HAP-1 (cell line): Measurements from ENCODE around the gene RNF175.

ENCODE experiments used
- DNase-seq, 2 experiments: peaks; one replicate each; pipeline ENCODE4 v3.0.0-alpha.2; 2016 to 2020; ENCODE audit warnings: low spot score in 2 of 2
- H3K27me3 ChIP-seq: fragments of 250-450 bp; sonication (Bioruptor Pico); 2 replicates; pipeline ENCODE4 v1.5.1; 2020; ENCODE audit warnings: low read depth, mild to moderate bottlenecking, moderate library complexity
- H3K36me3 ChIP-seq: fragments of 250-450 bp; sonication (Bioruptor Pico); replicated peaks from 2 replicates; pipeline ENCODE4 v1.5.1; 2020; ENCODE audit warnings: mild to moderate bottlenecking
- H3K4me1 ChIP-seq: fragments of 250-450 bp; sonication (Bioruptor Pico); 2 replicates; pipeline ENCODE4 v1.5.1; 2020; ENCODE audit warnings: mild to moderate bottlenecking
- H3K4me3 ChIP-seq: fragments of 250-450 bp; sonication (Bioruptor Pico); 2 replicates; pipeline ENCODE4 v1.5.1; 2020; ENCODE audit warnings: mild to moderate bottlenecking, moderate library complexity
- H3K9me3 ChIP-seq: fragments of 250-450 bp; sonication (Bioruptor Pico); 2 replicates; pipeline ENCODE4 v1.5.1; 2020; ENCODE audit warnings: mild to moderate bottlenecking, moderate library complexity
- in situ Hi-C: fragments of 300-500 bp; cut with MboI; formaldehyde crosslinking; loops from 3 replicates; pipeline ENCODE4 v1.14.3; 2020; ENCODE audit warnings: low sequenced_read_pairs, inconsistent platforms, mixed read lengths

RNF175 gene

DNA sequence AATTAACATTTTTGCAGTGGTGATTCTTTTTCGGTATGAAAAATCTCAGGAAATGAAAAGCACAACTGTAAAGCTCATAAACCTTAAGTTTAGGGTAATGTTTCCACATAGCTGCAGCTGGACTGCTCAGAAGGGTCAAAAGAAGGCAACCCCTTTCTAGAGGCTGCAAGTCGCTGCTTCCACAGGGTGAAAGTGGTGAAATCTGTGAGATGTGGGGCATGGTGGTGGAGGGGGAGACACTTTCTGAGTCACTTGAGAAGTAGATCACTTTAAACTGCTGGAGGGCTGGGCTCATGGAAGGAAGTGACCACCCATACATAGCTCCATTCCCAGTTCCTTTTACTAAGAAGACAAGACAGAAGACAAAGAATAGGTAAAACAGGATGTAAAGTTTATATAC, 20.4 kb upstream of the RNF175 start:
- DNase-seq, result no peak
- no peaks in the 10 kb centered on the region for H3K9me3 ChIP-seq
- H3K36me3 ChIP-seq, result no peaks in the 10 kb centered on the region
- no peak overlapping the region for H3K4me3 ChIP-seq
- H3K4me1 ChIP-seq, result peaks cover 13% of the 10 kb centered on the region
- H3K27me3 ChIP-seq, result no peaks in the 10 kb centered on the region
- in situ Hi-C loops, result loop anchor here (25.0 kb wide), 1 partner anchor 532 kb away; no protein-coding TSS in a partner anchor

DNA sequence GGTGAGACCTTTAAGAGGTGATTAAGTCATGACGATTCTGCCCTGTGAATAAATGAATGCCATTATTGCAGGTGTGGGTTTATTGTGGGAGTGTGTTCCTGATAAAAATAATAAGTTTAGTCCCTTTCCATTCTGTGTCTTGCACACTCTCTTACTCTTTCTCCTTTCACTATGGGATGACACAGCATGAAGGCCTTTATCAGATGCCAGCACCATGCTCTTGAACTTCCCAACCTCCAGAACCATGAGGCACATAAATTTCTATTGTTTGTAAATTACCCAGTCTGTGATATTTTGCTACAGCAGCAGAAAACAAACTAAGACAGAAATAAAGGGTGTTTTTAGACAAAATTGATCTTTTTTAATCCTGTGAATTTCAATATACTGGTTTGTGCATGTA, 18.6 kb upstream of the RNF175 start:
- in situ Hi-C loops, result loop anchor here (25.0 kb wide), 1 partner anchor 534 kb away; no protein-coding TSS in a partner anchor
- H3K36me3 ChIP-seq, result no peaks in the 10 kb centered on the region
- H3K4me3 ChIP-seq, result no peak overlapping the region
- no peaks in the 10 kb centered on the region for H3K27me3 ChIP-seq
- DNase-seq, result no peak
- H3K4me1 ChIP-seq, result peaks cover 13% of the 10 kb centered on the region
- H3K9me3 ChIP-seq, result no peaks in the 10 kb centered on the region

DNA sequence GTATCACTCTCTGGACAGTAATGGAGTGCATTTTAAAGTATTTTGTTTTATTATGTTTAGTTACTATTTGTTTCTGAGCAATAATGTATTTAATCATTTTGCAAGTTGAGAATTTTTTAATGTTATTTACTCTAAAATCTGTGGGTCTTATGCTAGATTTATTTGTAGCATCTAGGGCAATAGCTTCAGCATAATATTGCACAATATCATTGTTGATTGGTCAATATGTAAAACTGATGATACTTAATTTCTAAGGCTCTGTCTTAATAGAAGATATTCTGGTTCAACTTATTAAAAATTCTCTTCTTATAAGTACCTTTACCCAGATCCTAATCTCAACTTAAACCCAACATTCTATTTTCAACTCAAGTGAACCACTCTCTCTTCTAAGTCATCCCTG, 17.6 kb upstream of the RNF175 start:
- Histone ChIP-seq H3K4me3 (no peak overlapping the region), H3K36me3 (no peaks in the 10 kb centered on the region), H3K4me1 (peaks cover 10% of the 10 kb centered on the region), H3K27me3 (no peaks in the 10 kb centered on the region), H3K9me3 (no peaks in the 10 kb centered on the region)
- DNase-seq, result no peak
- in situ Hi-C loops, result loop anchor here (25.0 kb wide), 1 partner anchor 535 kb away; no protein-coding TSS in a partner anchor

DNA sequence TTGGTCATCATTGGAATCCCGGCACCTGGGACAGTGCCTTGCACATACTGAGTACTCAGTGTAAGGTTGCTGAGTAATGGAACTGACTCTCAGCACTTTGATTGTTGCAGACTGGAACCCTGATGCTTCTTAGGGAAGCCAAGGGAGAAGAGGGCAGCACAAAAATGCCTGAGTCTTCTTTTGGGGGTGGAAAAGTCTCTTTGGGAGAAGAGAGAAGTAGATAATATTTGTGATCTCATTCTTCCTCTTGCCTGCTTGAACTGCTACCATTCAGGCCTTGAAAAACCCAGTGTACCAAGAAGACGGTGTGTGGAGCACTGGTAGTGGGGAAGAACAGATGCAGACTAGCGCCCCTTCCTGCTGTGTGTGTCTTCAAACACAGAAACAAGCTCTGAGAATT, 16.8 kb upstream of the RNF175 start:
- Histone ChIP-seq H3K27me3 (no peaks in the 10 kb centered on the region), H3K9me3 (no peaks in the 10 kb centered on the region), H3K36me3 (no peaks in the 10 kb centered on the region), H3K4me1 (peaks cover 3% of the 10 kb centered on the region), H3K4me3 (no peak overlapping the region)
- no peak for DNase-seq
- in situ Hi-C loops, result loop anchor here (25.0 kb wide), 1 partner anchor 536 kb away; no protein-coding TSS in a partner anchor

GRCh38 chr4:153773236-153773690, 13.4 kb upstream of the RNF175 start:
- in situ Hi-C loops, result no loop called here
- H3K27me3 ChIP-seq, result peaks cover 4% of the 10 kb centered on the region; the same call in 1 of the 2 replicates
- no peak for DNase-seq

DNA sequence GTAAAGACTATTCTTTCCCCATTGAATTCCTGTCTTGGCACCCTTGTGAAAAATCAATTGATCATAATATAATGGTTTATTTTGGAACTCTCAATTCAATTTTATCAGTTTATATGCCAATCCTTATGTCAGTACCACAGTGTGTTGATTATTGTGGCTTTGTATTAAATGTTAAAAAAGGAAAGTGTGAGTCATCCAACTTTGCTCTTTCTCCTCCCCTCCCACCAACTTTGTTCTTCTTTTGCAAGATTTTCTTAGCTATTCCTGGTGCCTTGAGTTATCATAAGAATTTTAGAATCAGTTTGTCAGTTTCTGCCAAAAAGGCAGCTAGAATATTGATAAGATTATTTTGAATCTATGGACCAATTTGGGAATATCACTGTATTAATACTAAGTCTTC, 11.2 kb upstream of the RNF175 start:
- in situ Hi-C loops, result no loop called here
- H3K36me3 ChIP-seq, result no peaks in the 10 kb centered on the region
- H3K4me3 ChIP-seq, result no peak overlapping the region
- H3K4me1 ChIP-seq, result peaks cover under 1% of the 10 kb centered on the region; the same call in 1 of the 2 replicates
- H3K9me3 ChIP-seq, result no peaks in the 10 kb centered on the region
- no peak for DNase-seq
- peaks cover 4% of the 10 kb centered on the region; the same call in 1 of the 2 replicates for H3K27me3 ChIP-seq

More at GRCh38 chr4:153773236-153773690, 13.4 kb upstream of the RNF175 start:
- Histone ChIP-seq H3K4me3 (no peak overlapping the region), H3K36me3 (no peaks in the 10 kb centered on the region), H3K9me3 (no peaks in the 10 kb centered on the region), H3K4me1 (no peaks in the 10 kb centered on the region)

GRCh38 chr4:153766758-153767157, 6.9 kb upstream of the RNF175 start:
- H3K36me3 ChIP-seq, result no peaks in the 10 kb centered on the region
- no peak for DNase-seq
- H3K4me3 ChIP-seq, result no peak overlapping the region
- no peaks in the 10 kb centered on the region for H3K9me3 ChIP-seq
- in situ Hi-C loops, result no loop called here
- H3K27me3 ChIP-seq, result peaks cover 4% of the 10 kb centered on the region; the same call in 1 of the 2 replicates
- peaks cover 18% of the 10 kb centered on the region for H3K4me1 ChIP-seq

GRCh38 chr4:153765894-153766293, 6.1 kb upstream of the RNF175 start:
- Histone ChIP-seq H3K4me1 (peaks cover 18% of the 10 kb centered on the region), H3K4me3 (no peak overlapping the region), H3K27me3 (peaks cover 4% of the 10 kb centered on the region; the same call in 1 of the 2 replicates), H3K36me3 (no peaks in the 10 kb centered on the region), H3K9me3 (no peaks in the 10 kb centered on the region)
- peak in 1 of 2 experiments; percentile 57 for DNase-seq
- in situ Hi-C loops, result no loop called here

DNA sequence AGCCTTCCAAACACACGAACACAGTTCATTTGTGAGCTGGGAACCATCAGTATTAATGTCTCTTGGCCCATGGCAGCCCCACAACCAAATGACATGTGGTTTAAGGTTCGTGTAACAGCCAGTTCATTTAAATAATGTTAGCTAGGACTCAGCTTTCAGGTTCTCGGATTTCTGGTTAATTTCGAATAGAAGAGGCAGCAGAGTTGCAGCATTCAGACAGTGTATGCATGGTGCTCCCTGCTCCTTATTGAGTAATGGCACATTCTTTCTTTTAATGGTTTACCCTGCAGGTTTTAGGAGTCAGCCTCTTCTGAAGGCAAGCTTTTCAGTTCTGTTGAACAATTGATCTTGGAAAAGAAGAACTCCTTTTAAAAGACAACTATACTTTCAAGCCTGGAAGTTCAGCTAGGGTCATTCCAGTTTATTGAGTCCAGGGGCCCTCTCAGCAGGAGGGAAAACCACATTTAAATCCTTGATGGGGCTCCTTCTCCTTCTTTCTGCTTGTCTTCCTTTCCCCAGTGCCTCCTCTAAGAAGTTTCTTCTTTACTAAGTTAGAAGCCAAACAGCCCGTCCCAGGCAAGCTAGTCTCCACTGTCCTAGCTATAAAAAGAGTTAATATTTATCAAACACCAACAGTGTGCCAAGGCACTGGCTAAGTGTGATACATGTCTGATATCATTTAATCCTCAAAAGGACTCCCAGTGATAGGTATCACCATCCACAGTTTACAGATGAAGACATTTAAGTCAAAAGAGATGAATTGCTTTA, 5.0 kb upstream of the RNF175 start:
- H3K9me3 ChIP-seq, result no peaks in the 10 kb centered on the region
- peaks cover 18% of the 10 kb centered on the region for H3K4me1 ChIP-seq
- H3K27me3 ChIP-seq, result peaks cover 4% of the 10 kb centered on the region; the same call in 1 of the 2 replicates
- H3K36me3 ChIP-seq, result no peaks in the 10 kb centered on the region
- peak in 1 of 2 experiments; percentile 61 for DNase-seq
- no peak overlapping the region for H3K4me3 ChIP-seq
- in situ Hi-C loops, result no loop called here

DNA sequence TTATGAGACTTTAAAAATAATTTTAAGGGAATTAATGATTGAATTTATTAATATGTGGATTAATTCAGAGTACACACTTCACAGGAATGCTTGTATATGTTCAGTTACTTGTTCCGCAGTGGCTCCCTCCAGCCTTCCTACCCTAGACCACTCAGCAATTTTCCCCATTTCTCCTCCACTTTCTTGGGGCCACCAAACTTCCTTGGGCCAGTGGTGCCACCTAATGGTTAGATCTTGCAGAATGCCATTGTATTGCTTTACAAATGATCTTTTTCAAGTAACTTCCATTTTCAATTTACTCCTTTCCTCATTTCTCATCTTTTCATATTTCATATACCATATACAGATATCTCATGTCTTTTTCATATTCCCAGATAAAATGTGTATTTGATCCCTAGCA, 3.6 kb upstream of the RNF175 start:
- no peaks in the 10 kb centered on the region for H3K9me3 ChIP-seq
- in situ Hi-C loops, result no loop called here
- DNase-seq, result peak in 1 of 2 experiments; percentile 22
- no peaks in the 10 kb centered on the region for H3K27me3 ChIP-seq
- no peak overlapping the region for H3K4me3 ChIP-seq
- H3K36me3 ChIP-seq, result no peaks in the 10 kb centered on the region
- peaks cover 18% of the 10 kb centered on the region for H3K4me1 ChIP-seq

GRCh38 chr4:153758688-153759406, 977 bp downstream of the RNF175 start:
- in situ Hi-C loops, result no loop called here
- Histone ChIP-seq H3K4me3 (no peak overlapping the region), H3K27me3 (no peaks in the 10 kb centered on the region), H3K4me1 (no peaks in the 10 kb centered on the region), H3K9me3 (no peaks in the 10 kb centered on the region), H3K36me3 (no peaks in the 10 kb centered on the region)
- DNase-seq, result no peak

DNA sequence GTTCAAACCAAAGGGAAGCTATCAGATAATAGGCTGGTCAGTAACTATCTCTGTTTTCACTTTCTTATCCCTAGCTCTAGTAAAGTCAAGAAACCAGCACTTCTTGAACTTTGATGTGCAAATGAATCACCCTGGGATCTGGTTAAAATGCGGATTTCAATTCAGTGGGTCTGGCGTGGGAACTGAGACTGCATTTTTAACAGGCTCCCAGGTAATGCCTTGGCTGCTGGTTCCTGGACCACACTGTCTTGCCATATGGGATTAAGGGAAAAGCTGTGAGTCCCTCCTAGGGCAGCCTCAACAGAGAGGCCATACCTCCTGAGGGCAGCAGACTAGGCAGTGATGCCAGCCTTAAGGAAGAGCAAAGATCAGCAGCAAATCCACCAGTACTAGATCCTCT, 1.7 kb downstream of the RNF175 start:
- Histone ChIP-seq H3K9me3 (no peaks in the 10 kb centered on the region), H3K4me3 (no peak overlapping the region), H3K36me3 (no peaks in the 10 kb centered on the region), H3K27me3 (no peaks in the 10 kb centered on the region), H3K4me1 (no peaks in the 10 kb centered on the region)
- no peak for DNase-seq
- in situ Hi-C loops, result no loop called here

GRCh38 chr4:153757407-153757806, 2.4 kb downstream of the RNF175 start:
- Histone ChIP-seq H3K4me1 (no peaks in the 10 kb centered on the region), H3K36me3 (no peaks in the 10 kb centered on the region), H3K9me3 (no peaks in the 10 kb centered on the region), H3K27me3 (no peaks in the 10 kb centered on the region), H3K4me3 (no peak overlapping the region)
- no peak for DNase-seq
- in situ Hi-C loops, result no loop called here

- no peaks in the 10 kb centered on the region for H3K9me3 ChIP-seq
- no peak overlapping the region for H3K4me3 ChIP-seq
- H3K4me1 ChIP-seq, result no peaks in the 10 kb centered on the region
- in situ Hi-C loops, result no loop called here
- no peak for DNase-seq
- no peaks in the 10 kb centered on the region for H3K27me3 ChIP-seq
- no peaks in the 10 kb centered on the region for H3K36me3 ChIP-seq
Measured at GRCh38 chr4:153755186-153755585, 4.6 kb downstream of the RNF175 start.
